ENCODE results near the gene CD80.

Gene CD80

GRCh38 chr3:119497820-119498185, 61.6 kb downstream of the CD80 start:
- no peak for DNase-seq (ENCODE audit: low read depth in 2 of 2)

- DNase-seq (ENCODE audit: low read depth in 2 of 2) = no peak
These were observed 64.8 kb downstream of the CD80 start for GRCh38 chr3:119494597-119494996.

GRCh38 chr3:119492810-119493209, 66.6 kb downstream of the CD80 start:
- DNase-seq (ENCODE audit: low read depth in 2 of 2) = no peak

GRCh38 chr3:119492128-119492527, 67.3 kb downstream of the CD80 start:
- no peak for DNase-seq (ENCODE audit: low read depth in 2 of 2)

GRCh38 chr3:119490153-119490552, 69.3 kb downstream of the CD80 start:
- no peak for DNase-seq (ENCODE audit: low read depth in 2 of 2)

- no peak for DNase-seq (ENCODE audit: low read depth in 2 of 2)
These were observed 73.9 kb downstream of the CD80 start for GRCh38 chr3:119485563-119485962.

GRCh38 chr3:119483101-119483500, 76.3 kb downstream of the CD80 start:
- no peak for DNase-seq (ENCODE audit: low read depth in 2 of 2)

- no peak for DNase-seq (ENCODE audit: low read depth in 2 of 2)
These were observed 78.3 kb downstream of the CD80 start for GRCh38 chr3:119481079-119481478.

All from fibroblast of skin of left biceps (primary cell).